PC-9 (cell line): Measurements from ENCODE around the gene CFAP210.

ENCODE experiments used
- CTCF ChIP-seq: fragments of 200-600 bp; sonication (generic); conservative IDR thresholded peaks from 2 replicates; pipeline ENCODE4 v1.6.1; 2017; ENCODE audit warnings: mixed run types, antibody characterized with exemption, mild to moderate bottlenecking, moderate library complexity
- EZH2 ChIP-seq: fragments of 200-600 bp; sonication (generic); IDR thresholded peaks from 2 replicates; pipeline ENCODE4 v1.8.0; 2017; ENCODE audit warnings: antibody characterized with exemption, low read depth

- TF ChIP-seq CTCF (no peak), EZH2 (no peak)
Measured at GRCh38 chr2:169713331-169713730, 19.1 kb upstream of the CFAP210 start.
